HG02981 (cell line): ENCODE data around the gene U2SURP.
A peak's percentile ranks its signal among the peaks of the same experiment; 100 is the strongest.

Experiments used
- ATAC-seq: cut with Tn5 transposase; IDR thresholded peaks from one replicate; pipeline ENCODE4 v1.9.1; 2021; ENCODE audit warnings: mild to moderate bottlenecking, moderate library complexity; ENCODE audit not compliant: unreplicated experiment

Gene U2SURP

DNA sequence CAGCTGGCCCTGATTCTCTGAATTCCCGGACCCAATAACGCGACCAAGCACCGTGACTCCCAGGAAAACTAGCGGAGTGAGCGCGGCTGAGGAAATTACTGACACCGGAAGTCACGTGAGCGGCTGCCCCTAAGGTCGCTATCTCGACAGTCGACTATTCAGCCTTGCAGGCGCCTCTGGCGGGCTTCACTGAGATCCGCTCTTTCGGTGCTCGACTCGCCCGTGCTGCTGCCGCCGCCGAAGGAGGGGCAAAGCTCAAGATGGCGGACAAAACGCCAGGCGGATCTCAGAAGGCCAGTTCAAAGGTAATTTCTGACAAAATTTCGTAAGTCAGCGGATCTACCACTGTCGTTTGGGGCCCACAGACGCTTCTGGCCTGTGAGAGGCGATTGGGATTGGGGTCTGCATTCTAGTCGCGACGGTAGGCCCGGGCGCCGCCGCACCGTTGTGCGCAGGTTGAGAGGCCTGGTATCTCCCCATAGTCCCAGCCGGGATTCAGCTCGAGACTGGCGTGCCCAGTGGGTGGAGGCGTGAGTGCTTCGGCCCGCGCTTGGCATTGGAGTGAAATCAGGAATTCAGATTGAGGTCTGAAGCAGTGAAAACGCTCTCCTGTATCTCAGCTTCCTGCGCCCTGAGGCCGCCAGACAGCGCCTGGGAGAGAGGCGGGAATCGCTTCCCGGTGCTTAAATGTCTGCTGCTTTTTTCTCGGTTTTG, at the start of gene U2SURP:
TSS of gene U2SURP (plus strand) at position 202 of the 714 bp plus-strand sequence. CDS start at position 261, 59 bp downstream.
- ATAC-seq = peak; percentile 82

DNA sequence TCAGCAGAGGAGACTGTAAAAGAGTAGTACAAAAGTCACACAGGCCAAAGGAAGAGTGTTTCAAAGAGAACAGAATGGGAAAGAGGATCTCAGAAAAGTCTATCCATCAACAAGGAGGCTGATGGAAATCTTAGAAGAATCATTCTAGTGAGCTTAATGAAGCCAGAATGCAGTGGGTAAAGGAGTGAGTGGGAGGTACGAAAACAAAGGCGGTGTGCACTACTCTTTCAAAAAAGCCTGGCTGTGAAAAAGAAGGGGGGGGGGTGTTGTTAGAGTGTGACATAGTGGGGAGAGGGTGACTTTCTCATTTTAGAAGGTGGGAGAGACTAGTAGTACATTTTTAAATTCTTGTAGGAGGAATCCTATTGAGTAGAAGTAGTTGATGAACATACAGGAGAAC, 49.6 kb upstream of the U2SURP start:
- ATAC-seq = no peak

DNA sequence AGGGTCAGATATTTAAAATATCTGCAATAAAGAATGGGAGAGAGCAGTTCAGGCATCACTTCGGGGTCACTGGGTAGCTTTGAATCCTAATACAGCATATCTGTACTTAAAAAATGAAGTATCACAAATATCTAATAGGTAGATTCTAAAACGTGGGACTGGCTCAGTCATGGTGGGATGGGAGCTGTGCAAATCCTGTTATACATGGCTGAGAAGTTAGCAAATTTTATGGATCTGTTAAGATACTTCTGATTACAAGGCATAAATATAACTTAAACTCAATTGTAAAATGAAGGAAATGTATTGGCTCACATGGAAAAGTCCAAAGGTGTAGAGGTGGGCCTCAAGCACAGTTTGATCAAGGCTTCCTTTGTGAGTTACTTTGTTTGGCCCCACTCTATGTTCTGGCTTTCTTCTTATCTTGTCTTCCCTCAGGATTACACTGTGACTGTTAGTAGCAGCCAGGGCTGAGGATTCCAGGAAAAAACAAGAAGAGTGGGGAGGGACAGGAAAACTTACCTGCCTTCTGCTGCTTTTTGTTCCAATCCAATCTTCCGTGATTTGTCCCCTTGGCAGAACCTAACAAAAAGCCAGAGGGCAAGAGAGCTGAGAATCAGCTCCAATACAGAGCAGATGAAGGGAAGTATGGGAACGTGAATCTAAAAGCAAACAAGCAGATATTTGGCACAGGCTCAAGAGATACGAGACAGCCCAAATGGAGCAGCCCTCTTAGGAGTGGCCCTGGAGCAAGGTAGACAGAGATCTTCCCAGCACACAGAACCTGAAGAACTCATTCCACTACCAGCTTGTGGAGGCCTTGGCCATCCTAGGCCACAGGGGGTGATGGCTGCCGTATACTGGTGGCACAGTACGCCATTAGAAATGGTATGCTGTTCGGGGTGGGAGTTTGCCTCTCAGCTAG, 48.8 kb upstream of the U2SURP start:
- ATAC-seq = no peak

DNA sequence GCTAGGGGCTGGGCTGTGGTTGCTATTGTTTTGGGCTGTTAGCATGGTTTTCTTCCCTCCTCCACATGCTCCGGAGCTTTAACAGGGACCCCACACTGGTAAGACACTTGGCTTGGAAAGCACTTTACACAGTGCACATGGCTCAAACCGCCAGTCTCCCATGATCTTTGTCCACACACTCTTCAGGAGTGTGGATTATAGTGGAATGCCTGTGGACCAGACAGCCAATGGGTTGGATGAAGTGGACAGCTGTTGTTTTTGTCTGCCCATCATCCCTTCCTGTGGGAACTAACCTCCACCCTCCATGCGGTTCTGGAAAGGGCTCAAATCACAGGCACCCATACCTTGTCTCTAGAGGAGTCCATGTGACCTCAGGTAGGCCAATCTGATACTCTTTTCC, 47.9 kb upstream of the U2SURP start:
- no peak for ATAC-seq

DNA sequence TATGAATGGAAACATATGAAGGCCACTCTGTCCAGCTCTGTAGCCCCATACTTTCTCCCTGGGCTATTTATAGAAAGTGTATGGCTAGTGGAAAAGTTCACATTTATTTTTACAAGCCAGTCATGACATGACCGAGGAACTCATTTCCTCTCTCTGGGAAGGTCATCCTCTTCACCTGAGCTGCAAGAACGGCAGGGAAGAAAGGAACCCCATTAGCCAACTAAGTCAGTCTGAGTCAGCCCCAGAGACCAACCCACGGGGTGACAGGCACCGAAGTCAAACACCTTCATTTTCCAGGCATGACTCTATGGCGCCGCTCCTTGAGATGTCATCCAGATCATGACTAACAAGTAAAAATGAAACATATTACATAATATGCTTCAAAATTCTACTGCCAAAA, 42.7 kb upstream of the U2SURP start:
- ATAC-seq = no peak

DNA sequence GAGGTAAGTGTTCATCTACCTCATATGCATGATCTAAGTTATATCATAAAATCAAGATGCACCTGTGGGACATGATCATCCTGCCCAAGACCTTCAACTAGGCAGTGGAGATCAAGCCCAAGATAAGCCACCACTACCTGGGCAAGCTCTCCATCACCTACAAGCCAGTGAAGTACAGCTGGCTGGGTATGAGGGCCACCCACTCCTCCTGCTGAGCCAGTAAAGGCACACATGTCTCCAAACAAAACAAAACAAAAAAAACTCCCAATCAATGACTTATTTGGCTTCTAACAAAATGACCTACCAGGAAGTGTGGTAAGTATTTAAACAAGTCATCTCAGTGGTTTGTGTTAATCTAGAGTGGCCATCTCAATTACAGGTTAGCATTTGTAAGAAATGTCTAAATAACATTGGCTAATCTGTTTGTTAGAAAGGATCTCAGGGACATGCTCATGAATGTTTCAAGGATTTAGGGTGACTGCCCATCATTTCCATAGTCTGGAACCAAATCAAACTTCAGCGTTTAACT, 41.0 kb upstream of the U2SURP start:
- no peak for ATAC-seq

DNA sequence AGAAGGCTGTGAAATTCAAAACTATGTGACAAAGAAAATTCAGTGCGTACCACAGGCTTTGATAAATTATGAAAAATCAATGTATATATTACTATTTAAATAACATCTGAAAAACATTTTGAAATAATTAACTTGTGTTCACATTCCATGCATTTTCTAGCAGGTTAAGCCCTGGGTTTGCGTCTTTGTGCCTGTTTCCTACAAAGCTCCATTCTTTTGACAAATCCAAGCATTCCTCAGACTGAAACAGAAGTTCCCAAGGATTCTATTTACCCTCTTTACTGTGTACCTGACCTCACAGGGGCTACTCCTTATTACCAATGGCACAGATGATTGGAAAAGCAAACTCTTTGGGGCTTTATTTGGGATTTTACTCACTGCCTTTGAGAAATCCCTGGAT, 39.8 kb upstream of the U2SURP start:
- no peak for ATAC-seq

DNA sequence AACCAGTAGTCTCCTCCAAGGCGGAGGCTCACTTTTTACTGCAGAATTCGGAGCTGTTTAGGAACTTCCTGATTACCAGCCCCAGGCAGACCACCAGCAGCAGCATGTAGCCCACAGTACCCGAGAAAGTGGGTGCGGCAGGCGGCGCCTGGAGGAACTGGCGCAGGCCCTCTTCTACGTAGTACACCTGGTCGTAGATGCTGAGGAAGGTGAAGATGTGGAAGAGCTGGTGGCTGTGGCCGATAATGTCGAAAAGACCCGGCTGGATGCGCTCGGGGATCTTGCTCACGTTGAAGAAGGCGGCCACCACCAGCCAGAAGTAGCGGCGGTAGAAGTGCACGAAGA, 39.2 kb upstream of the U2SURP start:
- ATAC-seq = no peak

DNA sequence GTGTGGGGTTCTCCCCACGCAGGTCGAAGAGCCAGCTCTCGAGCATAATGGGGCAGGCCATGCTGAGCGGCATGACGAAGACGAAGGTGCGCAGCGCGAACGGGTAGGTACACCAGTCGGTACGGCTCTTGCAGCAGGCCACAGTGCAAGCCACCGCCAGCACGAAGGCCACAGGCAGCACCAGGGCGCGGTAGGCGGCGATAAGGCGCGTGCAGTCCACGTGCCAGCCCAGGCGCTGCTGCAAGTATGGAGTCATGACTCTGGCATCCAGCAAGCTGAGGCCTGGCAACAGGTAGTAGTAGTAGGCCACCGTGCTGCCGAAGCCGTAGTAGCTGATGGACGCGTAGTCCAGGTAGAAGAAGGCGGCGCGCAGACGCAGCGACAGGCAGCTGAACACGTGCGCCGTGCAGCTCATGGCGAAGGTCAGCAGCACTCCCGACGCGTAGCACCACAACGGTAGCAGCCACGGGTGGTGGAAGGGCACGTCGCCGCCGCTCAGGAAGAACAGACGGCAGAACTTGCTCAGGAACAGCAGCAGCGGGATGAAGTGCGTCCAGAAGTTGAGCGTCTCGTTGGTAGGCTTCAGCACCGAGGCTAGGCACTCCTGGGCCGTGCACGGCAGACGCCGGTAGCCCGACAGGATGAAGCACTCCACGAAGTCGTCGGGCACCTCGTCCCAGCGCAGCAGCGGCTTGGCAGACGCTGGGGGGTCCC, 38.7 kb upstream of the U2SURP start:
- ATAC-seq = no peak

DNA sequence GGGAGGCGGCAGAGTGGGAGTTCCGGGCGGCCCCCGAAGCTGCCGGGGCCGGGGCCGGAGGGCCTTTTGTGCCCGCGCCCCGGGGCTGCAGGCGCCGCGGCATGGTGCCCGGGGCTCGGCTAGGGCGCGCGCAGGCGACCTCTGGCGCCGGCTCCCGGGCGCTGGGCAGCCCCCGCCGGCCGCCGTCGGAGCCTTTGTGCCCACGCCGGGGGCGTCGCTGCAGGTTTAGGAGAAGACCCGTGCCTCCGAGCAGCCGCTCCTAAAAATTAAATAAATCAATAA, 38.2 kb upstream of the U2SURP start:
- no peak for ATAC-seq

DNA sequence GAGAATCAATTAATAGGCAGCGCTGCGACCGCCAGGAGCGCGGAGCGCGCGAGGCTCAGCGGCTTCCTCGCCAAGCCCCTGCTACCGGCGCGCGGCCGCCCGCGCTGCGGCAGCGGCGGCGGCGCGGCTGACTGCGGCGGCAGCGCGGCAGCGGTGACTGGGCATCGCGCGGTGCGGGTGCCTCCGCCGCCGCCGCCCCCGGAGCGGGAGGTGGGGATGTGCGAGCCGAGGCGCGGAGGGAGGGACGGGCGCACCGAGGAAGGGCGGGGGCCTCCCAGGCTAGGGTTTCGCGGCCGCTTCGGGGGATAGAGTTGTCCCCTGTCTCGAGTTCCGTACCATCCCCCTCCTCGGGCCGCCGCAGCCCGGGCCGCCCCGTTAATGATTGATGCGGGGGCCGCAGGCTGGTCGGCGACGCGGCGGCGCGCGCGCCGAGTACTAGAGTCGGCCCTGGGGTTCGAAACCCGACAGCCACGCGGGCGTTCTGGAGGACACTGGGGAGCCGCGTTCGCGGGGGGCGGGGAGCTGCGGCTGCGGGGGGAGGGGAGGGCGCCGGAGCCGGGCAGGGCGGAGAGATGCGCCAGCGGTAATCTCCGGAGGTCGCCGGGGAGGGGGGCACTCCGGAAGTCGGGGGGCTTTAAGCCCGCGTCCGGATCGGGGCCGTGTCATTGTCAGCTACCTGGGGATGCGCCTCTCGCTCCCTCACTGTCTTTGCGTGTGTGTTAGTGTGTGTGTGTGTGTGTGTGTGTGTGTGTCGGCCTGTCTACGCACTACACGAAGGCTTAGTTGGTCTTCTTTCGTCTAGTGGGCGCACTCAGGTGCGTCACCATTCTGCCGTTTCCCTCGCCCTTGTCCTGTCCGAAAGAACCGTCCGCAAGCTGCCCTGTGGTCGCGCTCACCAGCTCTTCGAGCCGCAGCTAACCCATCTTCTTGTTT, 37.6 kb upstream of the U2SURP start, which contains the start of gene PAQR9:
TSS of gene PAQR9 (minus strand) at position 159 of the 933 bp plus-strand sequence. CDS start 338 bp downstream, outside the sequence.
- no peak for ATAC-seq

DNA sequence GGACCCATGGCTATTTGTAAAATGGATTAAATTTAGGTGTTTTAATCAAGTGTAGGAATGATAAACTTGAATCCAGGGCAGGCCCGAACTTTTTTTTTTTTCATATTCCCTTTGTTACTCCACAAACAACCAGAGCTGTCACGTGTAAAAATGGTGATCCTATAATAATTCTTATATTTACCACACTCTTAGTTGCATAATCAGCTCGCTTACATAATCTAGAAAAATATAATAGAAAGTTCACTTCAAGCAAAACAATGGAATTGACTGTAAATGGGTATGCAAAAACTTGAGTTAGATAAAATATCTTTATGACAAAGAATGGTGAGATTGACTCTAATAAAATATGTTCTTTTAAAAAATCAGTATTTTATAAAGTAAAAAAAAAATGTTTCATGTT, 35.8 kb upstream of the U2SURP start:
- no peak for ATAC-seq

DNA sequence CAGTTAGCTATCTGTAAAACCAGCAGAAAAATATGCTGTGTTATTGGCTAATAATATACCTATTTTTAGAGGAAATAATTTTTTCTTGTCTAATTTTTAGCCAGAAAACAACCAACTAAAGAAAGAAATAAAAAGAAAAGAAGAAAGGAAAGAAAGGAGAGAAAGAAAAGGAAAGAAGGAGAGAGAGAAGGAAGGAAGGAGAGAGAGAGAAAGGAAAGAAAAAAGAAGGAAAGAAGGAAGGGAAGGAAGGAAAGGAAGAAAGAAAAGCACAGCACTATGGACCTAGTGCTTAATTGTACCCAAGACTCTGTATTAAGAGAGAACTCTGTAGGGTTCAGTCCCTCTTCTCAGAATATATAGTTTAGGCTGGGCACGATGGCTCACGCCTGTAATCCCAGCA, 34.6 kb upstream of the U2SURP start:
- no peak for ATAC-seq

DNA sequence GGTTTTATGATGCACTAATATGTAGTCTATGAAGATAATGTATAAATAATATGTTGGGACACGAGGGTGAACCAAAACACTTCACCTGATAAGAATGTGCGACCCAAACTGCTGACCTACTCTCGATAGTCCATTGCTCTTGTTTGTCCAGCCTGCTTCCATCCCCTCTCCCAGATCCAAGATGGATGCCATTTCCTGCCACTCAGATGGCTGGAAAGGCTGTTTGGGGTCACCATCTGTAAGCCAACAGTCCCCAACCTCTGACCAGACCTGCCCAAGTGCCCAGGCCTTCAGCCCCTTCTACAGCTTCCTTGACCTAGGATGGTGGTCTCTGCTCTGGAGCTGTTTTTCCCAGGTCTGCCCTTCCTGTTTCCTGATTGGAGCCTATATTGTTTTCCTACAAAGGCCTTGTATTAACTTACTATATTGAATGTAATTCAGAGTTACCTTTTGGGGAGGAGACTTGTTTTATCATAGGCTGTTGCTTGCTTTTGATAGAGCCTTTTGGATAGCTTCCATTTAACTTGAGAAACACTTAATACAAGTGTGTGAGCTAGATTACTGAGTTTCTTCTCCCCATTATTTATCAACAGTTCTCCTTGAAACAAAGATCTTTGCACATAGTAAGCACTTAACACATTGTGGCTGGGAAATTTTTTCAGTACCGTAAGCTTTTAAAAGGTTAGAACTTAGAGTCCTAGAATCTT, 32.9 kb upstream of the U2SURP start:
- no peak for ATAC-seq

DNA sequence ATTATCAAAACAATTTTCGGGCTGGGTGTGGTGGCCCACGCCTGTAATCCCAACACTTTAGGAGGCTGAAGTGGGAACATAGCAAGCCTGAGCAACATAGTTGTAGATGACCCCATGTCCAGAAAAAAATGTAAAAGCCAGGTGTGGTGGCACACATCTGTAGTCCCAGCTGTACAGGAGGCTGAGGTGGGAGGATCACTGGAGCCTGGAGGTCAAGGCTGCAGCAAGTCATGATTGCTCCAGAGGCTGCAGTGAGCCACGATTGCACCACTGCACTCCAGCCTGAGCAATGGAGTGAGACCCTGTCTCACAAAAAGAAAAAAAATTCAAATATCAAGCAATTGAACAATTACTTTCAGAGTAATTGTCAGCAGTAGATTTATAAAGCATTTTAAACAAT, 29.9 kb upstream of the U2SURP start:
- ATAC-seq = no peak

DNA sequence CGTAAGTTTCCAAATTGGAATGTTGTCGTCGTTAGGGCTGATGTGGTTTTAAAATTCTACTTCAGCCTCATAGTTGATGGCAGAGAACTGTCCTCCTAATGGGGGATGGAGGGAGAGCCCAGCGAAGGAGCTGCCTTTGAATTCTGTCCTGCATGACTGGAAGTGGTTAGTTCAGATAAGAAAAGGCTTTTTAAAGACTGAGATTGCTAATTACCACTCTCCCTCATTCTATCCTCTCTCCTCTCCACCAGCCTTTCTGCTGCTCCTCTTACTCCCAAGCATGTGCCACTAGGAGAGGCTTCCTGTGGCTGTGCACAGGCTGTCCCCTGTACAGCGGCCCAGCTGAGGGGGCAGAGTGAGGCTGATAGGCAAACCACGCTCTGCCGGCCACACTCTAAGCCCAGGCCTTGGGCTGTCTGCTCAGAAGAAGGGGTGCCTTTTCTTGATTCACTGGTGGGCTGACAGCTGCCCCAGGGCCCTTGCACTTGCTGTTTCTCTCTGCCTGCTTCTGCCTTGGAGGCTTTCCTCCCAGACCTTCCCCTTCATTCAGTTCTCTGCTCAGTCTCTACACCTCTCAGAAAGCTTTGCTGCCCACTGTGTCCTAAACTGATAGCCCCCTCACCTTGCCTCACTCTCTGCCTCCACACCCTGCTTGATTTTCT, 29.1 kb upstream of the U2SURP start:
- no peak for ATAC-seq

DNA sequence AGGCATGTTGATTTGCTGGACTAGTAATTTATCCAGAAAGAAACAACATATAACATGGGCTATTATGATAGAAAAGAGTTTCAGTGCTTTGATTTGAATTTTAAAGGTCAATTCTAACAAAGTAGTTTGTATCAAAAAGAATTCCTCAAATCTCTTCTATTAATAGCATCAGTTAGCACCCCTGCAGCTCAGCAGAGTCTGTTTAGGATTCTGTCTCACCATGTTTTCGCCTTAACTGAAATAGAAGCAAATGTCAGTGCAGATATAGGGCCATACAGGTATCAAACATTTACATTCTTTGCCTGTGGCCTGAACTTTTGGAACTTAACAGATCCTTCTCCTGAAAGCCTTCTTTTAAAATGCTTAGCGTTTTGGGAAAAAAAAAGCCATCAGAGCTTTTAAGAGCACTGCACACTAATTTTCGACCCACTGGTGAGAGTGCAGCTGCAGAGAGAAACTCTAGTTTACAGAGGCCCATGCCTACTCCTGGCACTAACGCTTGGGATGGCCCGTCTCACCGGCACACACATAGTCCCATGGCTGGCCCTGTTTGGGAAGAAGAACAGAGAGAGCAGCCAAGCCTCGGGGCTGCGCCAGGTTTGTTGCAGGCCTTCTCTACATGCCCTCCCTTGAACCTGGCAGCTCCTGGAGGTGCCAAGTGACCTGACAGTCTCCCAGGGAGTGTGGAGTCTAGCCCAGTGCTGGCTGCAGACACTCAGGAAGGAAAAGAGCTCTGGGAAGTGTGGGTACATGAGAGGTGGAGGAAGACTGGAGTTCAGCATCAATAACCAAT, 28.0 kb upstream of the U2SURP start:
- no peak for ATAC-seq

DNA sequence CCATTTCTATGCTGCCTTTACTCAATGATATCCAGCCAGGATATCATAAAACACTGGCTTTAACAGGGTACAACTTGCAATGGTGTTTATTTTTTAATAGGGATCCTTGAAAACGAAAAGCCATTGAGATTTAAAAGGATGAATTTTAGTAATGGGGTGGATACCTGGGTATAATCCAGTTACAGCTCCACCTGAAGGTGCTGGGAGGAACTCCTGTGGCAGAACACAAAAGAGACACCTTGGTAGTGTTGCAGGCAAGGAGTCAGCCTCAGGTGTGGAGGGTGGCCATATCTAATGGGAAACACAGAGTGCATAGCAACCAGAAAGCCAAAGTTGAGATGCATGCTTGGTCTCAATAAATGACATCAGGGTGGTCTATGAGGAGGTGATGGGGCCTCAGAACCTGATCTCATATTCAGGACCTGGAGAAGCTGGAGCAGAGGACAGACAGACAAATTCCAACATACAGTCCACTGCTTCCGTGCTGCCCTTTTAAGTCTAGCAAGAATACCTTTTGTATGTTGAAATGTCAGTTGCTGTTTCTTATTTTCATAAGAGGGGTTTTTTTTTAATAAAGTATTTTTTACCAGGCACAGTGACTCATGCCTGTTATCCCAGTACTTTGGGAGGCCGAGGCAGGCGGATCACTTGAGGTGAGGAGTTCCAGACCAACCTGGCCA, 25.9 kb upstream of the U2SURP start:
- no peak for ATAC-seq
